Activated T-cell treated with anti-CD3 and anti-CD28 coated beads, Interleukin-2, amount 50 U/mL, for 4 hours (primary cell): ENCODE measurements around the gene GRID2IP. TPM values are rescaled to one million over a fixed set of nuclear protein-coding genes. Genes with fewer than 3 reads are reported as not detected.

Experiments used
- ATAC-seq, 2 donors: fragments of 200-7000 bp; cut with Tn5 transposase; one replicate each; pipeline ENCODE4 v1.10.0; 2021
- DNase-seq: peaks from one replicate; pipeline ENCODE4 v3.0.0-alpha.2; 2020
- H3K27me3 Mint-ChIP-seq: one replicate; pipeline ENCODE4 v1.8.0; 2021; ENCODE audit warnings: low read depth, mixed read lengths
- H3K36me3 Mint-ChIP-seq: one replicate; pipeline ENCODE4 v1.8.0; 2022; ENCODE audit warnings: mixed read lengths; ENCODE audit not compliant: insufficient read depth
- H3K4me1 Mint-ChIP-seq: one replicate; pipeline ENCODE4 v1.8.0; 2021; ENCODE audit warnings: low read depth, mixed read lengths
- H3K4me3 Mint-ChIP-seq: one replicate; pipeline ENCODE4 v1.8.0; 2021; ENCODE audit warnings: mild to moderate bottlenecking, moderate library complexity, mixed read lengths
- H3K9me3 Mint-ChIP-seq: one replicate; pipeline ENCODE4 v1.8.0; 2021; ENCODE audit warnings: mixed read lengths
- total RNA-seq, 3 donors: library from RNA; stranded (reverse); gene quantifications; one replicate each; pipeline ENCODE4 v1.2.1, GENCODE V29; 2021

The GRID2IP gene
- total RNA-seq, 3 donors from 2014 or later, result 0.13 TPM; not detected in 2

DNA sequence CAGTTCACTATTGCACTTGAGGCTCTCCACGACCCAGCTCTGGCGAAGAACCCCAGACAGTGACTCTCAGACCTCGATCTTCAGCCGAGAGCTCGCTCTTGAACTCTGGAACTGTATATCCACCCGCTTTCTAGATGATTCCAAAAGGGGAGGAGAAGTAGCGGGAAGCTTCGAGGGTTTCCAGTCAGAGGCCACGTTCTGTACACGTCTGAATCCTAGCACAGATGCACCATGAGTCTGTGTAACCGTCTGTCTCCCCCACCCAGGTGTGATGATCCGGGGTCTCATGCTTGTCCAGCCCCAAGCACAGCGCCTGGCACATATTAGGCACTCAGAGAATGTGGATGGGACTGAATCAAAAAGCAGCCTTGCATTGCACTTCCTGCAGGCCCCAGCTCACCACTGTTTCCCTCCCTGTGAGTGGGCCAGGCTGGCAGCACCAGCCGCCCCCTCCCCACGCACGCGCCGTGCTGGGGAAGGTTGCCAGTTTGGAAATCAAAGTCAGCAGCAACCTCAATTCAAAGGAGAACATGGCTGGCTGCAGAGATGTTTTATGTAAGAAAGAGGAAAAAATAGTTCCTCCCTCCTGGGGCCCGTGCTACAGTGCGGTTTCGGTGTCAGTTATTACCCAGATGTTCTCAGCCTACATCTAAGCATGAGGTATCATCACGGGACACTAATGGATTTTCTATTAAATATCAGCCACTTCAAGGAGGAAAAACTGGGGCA is 5.7 kb downstream of the GRID2IP start:
- Mint-ChIP-seq H3K27me3 (no peaks in the 10 kb centered on the region), H3K9me3 (no peaks in the 10 kb centered on the region), H3K4me3 (no peak overlapping the region), H3K4me1 (peaks cover 7% of the 10 kb centered on the region), H3K36me3 (no peaks in the 10 kb centered on the region)
- ATAC-seq, result no peak
- no peak for DNase-seq

DNA sequence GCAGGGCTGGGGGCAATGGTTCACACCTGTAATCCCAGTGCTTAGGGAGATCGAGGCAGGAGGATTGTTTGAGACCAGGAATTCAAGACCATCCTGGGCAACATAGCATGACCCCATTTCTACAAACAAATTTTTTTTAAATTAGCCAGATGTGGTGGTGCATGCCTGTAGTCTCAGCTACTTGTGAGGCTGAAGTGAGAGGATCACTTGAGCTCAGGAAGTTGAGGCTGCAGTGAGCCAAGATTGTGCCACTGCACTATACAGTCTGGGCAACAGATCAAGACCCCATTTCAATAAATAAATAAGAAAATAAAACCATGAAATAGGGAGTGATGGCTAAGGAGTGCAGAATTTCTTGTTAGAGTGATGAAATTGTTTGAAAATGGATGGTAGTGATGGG is 8.9 kb downstream of the GRID2IP start:
- Mint-ChIP-seq H3K36me3 (no peaks in the 10 kb centered on the region), H3K9me3 (no peaks in the 10 kb centered on the region), H3K4me3 (no peak overlapping the region), H3K4me1 (peaks cover 7% of the 10 kb centered on the region), H3K27me3 (peaks cover 15% of the 10 kb centered on the region)
- ATAC-seq (no peak), DNase-seq (no peak)

DNA sequence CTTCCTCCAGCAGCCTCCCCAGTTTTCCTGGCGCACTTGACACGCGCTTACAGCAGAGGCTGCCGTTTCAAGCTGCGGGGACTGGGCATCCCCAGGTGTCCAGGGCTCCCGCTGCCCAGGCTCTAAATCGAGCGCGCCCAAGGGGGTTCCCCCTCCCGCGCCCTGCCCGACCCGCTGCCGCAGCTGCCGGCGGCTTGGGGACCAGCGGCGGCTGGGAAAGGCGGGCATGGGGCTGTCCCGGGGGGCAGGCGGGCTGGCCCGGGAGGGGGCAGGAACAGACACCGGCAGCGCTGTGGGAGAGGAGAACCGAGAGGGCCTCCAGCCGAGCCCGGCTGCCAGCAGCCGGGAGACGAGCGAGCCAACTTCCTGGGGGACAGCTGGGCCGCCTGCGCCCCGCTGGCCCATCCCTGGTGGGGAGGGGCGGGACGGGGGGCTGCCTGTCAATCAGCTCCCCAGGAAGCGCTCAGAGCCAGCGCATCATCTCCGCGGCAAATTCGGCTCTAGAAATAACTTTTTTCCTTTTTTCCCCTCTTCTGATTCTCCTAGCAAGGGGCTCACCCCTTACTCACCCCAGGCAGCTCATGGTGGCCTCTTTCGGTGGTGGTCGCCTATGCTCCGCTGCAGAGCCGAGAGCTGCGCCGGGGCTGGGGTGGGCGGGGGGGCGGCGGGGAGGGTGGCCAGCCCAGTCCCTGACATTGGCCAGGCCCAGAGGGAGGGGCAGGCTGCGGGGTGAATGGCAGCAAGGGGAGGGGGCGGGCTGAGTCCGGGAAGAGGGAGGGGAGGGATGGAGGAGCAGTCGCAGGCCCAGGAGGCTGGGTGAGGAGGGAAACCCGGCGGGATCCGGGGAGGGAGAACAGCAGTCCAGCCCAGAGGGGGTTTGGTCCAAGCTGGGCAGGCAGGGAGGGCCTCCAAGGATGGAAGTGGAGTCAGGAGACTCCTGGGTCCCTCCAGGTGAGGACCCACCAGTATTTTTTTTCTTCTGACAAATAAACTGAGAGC is 14.7 kb downstream of the GRID2IP start:
- DNase-seq (no peak), ATAC-seq (peak; percentile 45 to 47)
- H3K4me1 Mint-ChIP-seq, result peaks cover 7% of the 10 kb centered on the region
- H3K4me3 Mint-ChIP-seq, result no peak overlapping the region
- H3K27me3 Mint-ChIP-seq, result peaks cover 29% of the 10 kb centered on the region
- H3K9me3 Mint-ChIP-seq, result no peaks in the 10 kb centered on the region
- no peaks in the 10 kb centered on the region for H3K36me3 Mint-ChIP-seq

DNA sequence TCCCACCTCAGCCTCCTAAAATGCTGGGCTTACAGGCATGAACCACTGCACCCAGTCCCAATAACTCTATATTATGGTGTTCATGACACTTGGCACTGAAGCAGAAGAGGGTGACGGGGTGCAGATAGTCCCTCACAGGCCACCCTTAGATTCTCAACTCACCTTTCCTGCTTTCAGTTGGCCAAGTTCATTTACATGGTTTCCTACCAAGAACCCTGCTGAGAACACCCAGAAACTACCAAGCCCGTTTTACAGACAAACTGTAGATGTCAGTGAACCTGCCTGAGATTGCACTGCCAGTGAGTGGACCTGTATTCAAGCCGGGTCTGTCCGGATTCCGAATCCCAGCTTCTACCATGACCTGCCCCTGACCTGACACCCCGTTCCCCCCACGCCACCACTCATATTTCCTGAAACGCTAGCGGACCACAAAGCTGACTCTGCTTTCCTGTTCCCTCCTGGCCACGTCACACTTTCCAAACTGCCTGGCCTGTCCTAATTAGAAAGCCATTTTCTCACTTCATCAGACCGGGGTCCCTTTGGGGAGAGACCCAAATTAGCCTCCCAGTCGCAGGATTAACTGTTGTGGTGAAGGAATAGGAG is 17.3 kb downstream of the GRID2IP start:
- no peaks in the 10 kb centered on the region for H3K9me3 Mint-ChIP-seq
- H3K4me1 Mint-ChIP-seq, result peaks cover 14% of the 10 kb centered on the region
- DNase-seq, result no peak
- H3K36me3 Mint-ChIP-seq, result no peaks in the 10 kb centered on the region
- peak overlapping the region; percentile 26 for H3K4me3 Mint-ChIP-seq
- peaks cover 37% of the 10 kb centered on the region for H3K27me3 Mint-ChIP-seq
- peak in 1 of 2 donors; percentile 30 for ATAC-seq

DNA sequence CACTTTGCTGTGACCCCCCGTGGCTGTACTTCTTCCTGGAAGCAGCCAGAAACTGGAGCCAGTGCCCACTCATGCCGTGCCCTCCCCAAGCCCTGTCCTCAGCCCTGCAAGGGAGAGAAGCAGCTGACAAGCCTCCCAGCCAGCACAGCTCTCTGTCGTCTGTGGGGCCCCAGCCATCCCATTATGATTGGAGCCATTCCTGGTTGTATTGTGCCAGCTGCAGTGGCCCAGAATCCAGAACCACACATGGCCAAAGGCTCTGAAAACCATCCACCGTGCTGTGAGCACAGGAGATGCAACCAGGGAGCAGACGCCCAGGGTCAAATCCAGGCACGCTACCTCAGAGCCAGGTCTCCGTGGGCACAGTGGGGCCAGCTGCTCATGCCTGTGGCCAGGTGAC is 18.7 kb downstream of the GRID2IP start:
- ATAC-seq, result no peak
- H3K36me3 Mint-ChIP-seq, result no peaks in the 10 kb centered on the region
- peaks cover 31% of the 10 kb centered on the region for H3K27me3 Mint-ChIP-seq
- DNase-seq, result no peak
- no peaks in the 10 kb centered on the region for H3K9me3 Mint-ChIP-seq
- no peak overlapping the region for H3K4me3 Mint-ChIP-seq
- peaks cover 14% of the 10 kb centered on the region for H3K4me1 Mint-ChIP-seq

DNA sequence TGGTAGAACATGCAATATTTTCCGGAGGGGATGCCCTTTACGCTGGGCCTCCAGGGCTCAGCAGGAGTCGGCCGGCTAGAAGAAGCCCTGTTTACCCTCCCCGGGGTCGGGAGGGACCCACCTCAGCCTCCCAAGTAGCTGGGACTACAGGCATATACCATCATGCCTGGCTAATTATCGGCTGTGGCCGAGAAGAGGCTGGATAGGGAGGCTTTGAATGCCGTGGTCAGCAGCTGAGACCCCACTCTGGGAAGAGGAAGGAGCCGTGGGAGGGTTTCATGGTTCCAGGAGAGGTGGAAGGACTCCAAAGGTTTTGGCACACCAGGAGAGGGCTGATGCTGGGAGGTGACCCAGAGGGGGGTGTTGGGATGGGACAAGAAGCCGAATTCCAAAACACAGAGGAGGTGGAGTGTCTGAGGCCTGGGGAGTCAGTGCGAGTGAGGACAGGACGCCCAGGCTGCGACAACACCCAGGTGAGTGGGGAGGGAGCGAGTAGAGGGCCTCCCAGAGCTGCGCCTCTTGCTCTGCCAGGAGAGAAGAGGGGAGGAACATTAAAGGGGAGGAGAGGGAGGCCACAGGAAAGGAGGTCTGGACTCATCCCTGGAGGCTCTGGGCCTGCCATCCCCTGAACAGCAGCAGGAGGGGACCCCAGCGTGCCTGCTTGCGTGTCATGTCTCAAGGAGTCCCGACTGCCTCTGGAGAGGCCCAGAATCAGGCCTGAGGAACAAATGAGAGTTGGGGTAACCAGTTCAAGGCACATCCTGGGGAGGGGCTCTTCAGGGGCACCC is 19.6 kb downstream of the GRID2IP start:
- no peaks in the 10 kb centered on the region for H3K9me3 Mint-ChIP-seq
- ATAC-seq, result no peak
- H3K4me3 Mint-ChIP-seq, result peak overlapping the region; percentile 72
- H3K4me1 Mint-ChIP-seq, result peaks cover 20% of the 10 kb centered on the region
- no peaks in the 10 kb centered on the region for H3K36me3 Mint-ChIP-seq
- DNase-seq, result no peak
- peaks cover 35% of the 10 kb centered on the region for H3K27me3 Mint-ChIP-seq

DNA sequence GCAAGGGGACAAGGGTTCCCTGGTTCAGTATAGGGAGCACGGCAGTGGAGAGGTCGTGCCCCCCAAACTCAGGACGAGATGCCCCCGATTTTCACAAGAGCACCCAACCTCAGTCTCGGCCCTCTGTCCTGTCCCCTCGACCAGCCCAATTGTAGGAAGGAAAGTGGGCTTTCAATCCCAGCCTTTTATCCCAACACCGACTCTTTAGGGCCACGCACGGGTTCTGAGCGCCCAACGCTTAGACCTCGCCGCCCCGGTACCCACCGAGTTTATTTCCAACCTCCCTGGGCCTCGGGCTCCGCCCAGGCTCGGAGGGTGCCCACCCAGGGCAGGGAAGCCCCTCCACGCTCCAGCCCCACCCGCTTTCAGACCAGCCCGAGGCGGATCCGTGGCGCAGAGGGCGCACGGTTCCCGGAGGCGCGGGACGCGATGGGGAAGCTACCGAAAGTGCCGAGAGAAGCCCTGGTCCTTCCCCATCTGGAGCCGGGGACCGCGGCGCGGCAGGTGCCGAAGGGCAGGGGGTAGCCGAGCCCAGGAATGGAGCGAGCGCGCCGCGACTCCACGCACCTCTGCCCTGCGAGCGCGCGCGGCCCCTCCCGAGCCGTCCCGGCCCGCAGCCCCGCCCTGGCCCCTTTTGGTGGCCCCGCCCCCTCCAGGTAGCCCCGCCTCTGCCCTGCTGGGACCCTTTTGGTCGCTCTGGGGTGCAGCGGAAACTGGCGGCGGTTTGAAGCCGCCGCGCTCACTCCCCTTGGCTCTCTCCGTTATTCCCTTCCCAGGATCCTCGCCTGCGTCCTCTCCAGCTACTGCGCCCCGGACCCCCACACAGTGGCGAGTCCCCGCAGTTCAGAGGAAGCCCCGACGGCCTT is 20.4 kb downstream of the GRID2IP start:
- Mint-ChIP-seq H3K9me3 (no peaks in the 10 kb centered on the region), H3K4me3 (peak overlapping the region; percentile 72), H3K4me1 (peaks cover 20% of the 10 kb centered on the region), H3K36me3 (no peaks in the 10 kb centered on the region), H3K27me3 (peaks cover 37% of the 10 kb centered on the region)
- ATAC-seq (peak; percentile 69 to 72), DNase-seq (peak; percentile 62)

DNA sequence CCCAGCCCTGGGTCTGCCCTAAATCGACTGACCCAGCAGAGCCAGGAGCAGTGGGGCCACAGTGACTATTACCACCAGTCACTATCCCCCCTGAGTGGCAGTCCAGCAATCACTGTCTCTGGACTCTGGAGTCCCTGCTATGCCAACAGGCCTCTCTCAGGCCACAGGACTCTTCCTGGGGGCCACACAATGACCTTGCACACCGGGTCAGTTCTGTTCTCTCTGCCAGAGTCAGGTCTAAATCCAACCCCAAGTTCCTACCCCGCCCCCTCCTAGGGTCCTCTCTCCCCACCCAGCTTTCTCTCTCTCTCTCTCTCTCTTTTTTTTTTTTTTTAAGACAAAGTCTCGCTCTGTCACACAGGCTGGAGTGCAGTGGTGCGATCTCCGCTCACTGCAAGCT is 21.6 kb downstream of the GRID2IP start:
- H3K9me3 Mint-ChIP-seq, result no peaks in the 10 kb centered on the region
- no peak for ATAC-seq
- H3K36me3 Mint-ChIP-seq, result no peaks in the 10 kb centered on the region
- no peak for DNase-seq
- H3K27me3 Mint-ChIP-seq, result peaks cover 35% of the 10 kb centered on the region
- H3K4me3 Mint-ChIP-seq, result peak overlapping the region; percentile 26
- peaks cover 20% of the 10 kb centered on the region for H3K4me1 Mint-ChIP-seq

DNA sequence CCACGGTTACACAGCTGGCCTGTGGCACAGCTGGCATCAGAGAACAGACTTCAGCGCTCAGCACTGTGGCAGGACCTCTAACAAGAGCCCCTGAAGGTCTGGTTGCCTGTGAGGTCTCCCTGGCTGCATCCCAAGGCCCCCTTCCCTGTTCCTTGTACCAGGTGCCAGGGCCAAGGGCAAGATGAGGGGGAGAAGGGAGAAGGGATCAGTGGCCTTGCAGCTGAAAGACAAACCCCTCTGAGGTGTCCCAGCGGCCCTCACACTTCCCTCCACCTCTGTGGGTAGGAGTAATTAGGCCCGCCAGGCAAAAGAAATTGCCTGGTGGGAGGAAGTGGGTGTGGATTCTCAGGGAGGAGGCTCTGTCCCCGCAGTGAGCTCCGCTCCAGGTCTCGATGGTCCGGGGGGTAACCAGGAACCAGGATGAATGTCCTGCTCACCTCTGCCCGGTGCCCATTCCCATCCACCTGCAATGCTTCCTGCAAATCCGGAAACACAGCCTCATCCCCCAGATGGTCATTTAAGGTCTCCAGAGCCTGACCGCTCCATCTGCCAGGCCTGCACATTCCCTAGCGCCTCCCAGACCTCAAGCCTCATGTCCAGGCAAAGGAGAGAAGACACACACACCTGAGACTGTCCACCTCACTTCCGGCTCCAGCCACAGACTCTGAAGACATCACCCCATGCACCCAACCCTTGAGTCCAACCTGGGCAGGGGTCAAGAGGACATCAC is 22.7 kb downstream of the GRID2IP start:
- no peak overlapping the region for H3K4me3 Mint-ChIP-seq
- ATAC-seq, result no peak
- DNase-seq, result no peak
- H3K27me3 Mint-ChIP-seq, result peaks cover 33% of the 10 kb centered on the region
- H3K9me3 Mint-ChIP-seq, result no peaks in the 10 kb centered on the region
- peaks cover 13% of the 10 kb centered on the region for H3K4me1 Mint-ChIP-seq
- H3K36me3 Mint-ChIP-seq, result no peaks in the 10 kb centered on the region

DNA sequence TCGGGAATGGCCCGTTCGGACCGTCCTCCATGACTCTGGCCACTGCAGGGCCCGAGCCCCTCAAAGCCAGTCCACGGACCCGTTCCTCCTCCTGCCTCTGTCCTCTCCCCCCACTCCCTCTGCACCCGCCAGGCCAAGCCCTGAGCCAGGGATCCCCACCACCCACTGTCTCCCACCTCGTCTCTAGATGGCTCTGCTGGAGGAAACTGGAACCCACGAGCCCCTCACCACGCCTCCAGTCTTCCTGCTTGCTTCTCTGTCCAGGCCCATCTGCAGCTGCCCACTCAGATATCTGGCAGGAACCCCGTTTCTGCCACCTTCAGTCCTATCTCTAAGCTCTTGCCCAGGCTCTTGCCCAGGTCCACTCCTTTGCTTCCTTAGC is 24.3 kb downstream of the GRID2IP start:
- no peak for DNase-seq
- Mint-ChIP-seq H3K4me3 (peak overlapping the region; percentile 42), H3K4me1 (peaks cover 13% of the 10 kb centered on the region), H3K27me3 (peaks cover 39% of the 10 kb centered on the region), H3K9me3 (no peaks in the 10 kb centered on the region), H3K36me3 (no peaks in the 10 kb centered on the region)
- no peak for ATAC-seq

DNA sequence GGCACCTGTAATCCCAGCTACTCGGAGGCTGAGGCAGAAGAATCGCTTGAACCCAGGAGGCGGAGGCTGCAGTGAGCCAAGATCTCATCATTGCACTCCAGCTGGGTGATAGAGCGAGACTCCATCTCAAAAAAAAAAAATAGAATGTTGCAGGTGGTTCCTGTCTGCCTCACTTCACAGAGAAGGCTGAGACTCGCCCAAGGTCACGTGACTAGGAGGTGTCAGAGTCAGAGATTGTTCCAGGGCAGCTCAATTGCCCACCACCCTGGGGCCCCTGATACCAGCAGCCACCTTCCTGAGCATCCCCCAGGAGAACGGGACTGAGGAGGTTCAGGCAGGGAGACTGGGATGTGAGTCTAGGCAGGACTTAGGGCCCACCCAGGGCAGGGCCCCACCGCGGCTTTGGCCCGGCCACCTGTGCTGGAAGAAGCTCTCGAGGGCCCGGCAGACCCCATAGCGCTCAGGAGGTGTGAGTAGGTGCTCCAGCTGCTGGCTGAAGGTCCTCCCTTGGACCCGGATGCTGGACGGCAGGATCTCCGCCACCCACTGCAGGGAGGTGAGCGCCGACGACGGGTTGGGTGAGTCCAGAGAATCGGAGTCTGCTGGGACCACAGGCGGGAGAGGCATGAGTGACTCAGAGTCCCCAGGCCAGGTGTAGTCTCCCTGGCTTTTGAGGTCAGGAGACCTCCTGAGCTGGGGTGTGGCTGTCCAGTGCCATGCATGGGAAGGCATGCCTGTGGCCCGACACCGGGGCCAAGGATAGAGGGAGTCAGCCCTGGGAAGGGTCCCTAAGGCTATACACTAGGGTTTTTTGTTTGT is 30.9 kb downstream of the GRID2IP start:
- H3K9me3 Mint-ChIP-seq, result no peaks in the 10 kb centered on the region
- H3K4me1 Mint-ChIP-seq, result peaks cover 7% of the 10 kb centered on the region
- peaks cover 9% of the 10 kb centered on the region for H3K27me3 Mint-ChIP-seq
- H3K36me3 Mint-ChIP-seq, result no peaks in the 10 kb centered on the region
- no peak overlapping the region for H3K4me3 Mint-ChIP-seq
- ATAC-seq (no peak), DNase-seq (no peak)

DNA sequence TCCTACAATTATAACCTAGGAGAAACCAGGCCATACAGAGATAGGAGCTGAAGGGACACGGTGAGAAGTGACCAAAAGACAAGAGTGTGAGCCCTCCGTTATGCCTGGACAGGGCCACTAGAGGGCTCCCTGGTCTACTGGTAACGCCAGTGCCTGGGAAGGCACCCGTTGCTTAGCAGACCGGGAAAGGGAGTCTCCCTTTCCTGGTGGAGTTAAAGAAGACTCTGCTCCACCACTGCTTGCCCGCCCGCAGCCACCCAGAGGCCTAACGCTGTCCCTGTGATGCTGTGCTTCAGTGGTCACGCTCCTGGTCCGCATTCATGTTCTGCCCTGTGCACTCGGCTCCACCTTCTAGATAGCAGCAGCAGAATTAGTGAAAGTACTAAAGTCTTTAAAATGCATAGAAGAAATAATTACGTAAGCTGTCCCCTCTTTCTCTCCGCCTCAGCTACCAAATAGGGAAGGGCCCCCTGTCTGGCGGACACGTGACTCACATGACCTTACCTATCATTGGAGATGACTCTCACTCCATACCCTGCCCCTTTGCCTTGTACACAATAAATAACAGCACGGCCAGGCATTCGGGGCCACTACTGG is 34.8 kb downstream of the GRID2IP start:
- peak; percentile 60 for DNase-seq
- Mint-ChIP-seq H3K4me3 (peak overlapping the region; percentile 79), H3K27me3 (no peaks in the 10 kb centered on the region), H3K4me1 (peaks cover 7% of the 10 kb centered on the region), H3K36me3 (no peaks in the 10 kb centered on the region), H3K9me3 (no peaks in the 10 kb centered on the region)
- ATAC-seq, result peak; percentile 88 to 92
